Mammary epithelial cell (primary cell): ENCODE measurements around the gene SPATA2.

Experiments
- EZH2 ChIP-seq: IDR thresholded peaks from 2 replicates; pipeline ENCODE4 v1.6.1; 2012; ENCODE audit warnings: low read length, inconsistent platforms, borderline replicate concordance
- TF ChIP-seq, protein P1 (sequence below), 2 donors: IDR thresholded peaks in 1 of 2; conservative IDR thresholded peaks in 1 of 2; 2 replicates each; pipeline ENCODE4 v1.5.1; 2011 to 2012; ENCODE audit warnings: inconsistent platforms in 2 of 2, low read length in 2 of 2, mild to moderate bottlenecking in 2 of 2, control low read depth in 1 of 2, low read depth in 1 of 2; ENCODE audit not compliant: insufficient read depth in 1 of 2; ENCODE audit errors: extremely low read depth in 1 of 2

- TF ChIP-seq, protein P1, sequence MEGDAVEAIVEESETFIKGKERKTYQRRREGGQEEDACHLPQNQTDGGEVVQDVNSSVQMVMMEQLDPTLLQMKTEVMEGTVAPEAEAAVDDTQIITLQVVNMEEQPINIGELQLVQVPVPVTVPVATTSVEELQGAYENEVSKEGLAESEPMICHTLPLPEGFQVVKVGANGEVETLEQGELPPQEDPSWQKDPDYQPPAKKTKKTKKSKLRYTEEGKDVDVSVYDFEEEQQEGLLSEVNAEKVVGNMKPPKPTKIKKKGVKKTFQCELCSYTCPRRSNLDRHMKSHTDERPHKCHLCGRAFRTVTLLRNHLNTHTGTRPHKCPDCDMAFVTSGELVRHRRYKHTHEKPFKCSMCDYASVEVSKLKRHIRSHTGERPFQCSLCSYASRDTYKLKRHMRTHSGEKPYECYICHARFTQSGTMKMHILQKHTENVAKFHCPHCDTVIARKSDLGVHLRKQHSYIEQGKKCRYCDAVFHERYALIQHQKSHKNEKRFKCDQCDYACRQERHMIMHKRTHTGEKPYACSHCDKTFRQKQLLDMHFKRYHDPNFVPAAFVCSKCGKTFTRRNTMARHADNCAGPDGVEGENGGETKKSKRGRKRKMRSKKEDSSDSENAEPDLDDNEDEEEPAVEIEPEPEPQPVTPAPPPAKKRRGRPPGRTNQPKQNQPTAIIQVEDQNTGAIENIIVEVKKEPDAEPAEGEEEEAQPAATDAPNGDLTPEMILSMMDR (conservative IDR thresholded peaks at IDR 0.05 in 1 of 2, IDR thresholded peaks at IDR 0.05 in 1 of 2; ENCODE audit: extremely low read depth in 1 of 2, insufficient read depth in 1 of 2, low read depth in 1 of 2, low read length in 2 of 2) = no peak
- no peak for TF ChIP-seq EZH2
Measured at GRCh38 chr20:49942303-49942702, 27.0 kb upstream of the SPATA2 start.
